A673 (cell line): Measurements from ENCODE around the gene ZFAND2B.

Experiments
- EZH2 ChIP-seq: fragments of 200-600 bp; sonication (generic); IDR thresholded peaks from 2 replicates; pipeline ENCODE4 v1.6.1; 2017; ENCODE audit warnings: borderline replicate concordance, low read depth, mild to moderate bottlenecking, mixed read lengths, antibody characterized with exemption, low read length; ENCODE audit not compliant: poor library complexity, severe bottlenecking
- TF ChIP-seq, protein P1 (sequence below): fragments of 300-800, 200-600 bp; sonication (generic); conservative IDR thresholded peaks from 2 replicates; pipeline ENCODE4 v1.5.1; 2017; ENCODE audit warnings: low read depth, mild to moderate bottlenecking, antibody characterized with exemption, low read length, moderate library complexity, mixed read lengths

- TF ChIP-seq, protein P1, sequence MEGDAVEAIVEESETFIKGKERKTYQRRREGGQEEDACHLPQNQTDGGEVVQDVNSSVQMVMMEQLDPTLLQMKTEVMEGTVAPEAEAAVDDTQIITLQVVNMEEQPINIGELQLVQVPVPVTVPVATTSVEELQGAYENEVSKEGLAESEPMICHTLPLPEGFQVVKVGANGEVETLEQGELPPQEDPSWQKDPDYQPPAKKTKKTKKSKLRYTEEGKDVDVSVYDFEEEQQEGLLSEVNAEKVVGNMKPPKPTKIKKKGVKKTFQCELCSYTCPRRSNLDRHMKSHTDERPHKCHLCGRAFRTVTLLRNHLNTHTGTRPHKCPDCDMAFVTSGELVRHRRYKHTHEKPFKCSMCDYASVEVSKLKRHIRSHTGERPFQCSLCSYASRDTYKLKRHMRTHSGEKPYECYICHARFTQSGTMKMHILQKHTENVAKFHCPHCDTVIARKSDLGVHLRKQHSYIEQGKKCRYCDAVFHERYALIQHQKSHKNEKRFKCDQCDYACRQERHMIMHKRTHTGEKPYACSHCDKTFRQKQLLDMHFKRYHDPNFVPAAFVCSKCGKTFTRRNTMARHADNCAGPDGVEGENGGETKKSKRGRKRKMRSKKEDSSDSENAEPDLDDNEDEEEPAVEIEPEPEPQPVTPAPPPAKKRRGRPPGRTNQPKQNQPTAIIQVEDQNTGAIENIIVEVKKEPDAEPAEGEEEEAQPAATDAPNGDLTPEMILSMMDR: no peak
- no peak for TF ChIP-seq EZH2
Observed at GRCh38 chr2:219161097-219161496, 45.5 kb upstream of the ZFAND2B start.
